HCT116 (cell line): ENCODE measurements around the gene FOXN1. TPM values are rescaled to one million over a fixed set of nuclear protein-coding genes. Genes with fewer than 3 reads are reported as not detected.
A peak's percentile ranks its signal among the peaks of the same experiment; 100 is the strongest.
"Not testable (repeated sequence)": the region's sequence is repeated elsewhere in the genome, so short reads cannot be mapped to it uniquely, and the experiment has no call there.

Experiments
- ATAC-seq: fragments of 200-7000 bp; cut with Tn5 transposase; 2 replicates; pipeline ENCODE4 v1.9.1; 2020; ENCODE audit warnings: mild to moderate bottlenecking, moderate library complexity
- BruUV-seq: library from RNA; stranded (reverse); fragments of 400-500 nt; replicated peaks from 2 replicates; lab custom pipeline; 2021; lab: Mats Ljungman, UMichigan
- CTCF ChIA-PET: fragments of 300-600 bp; sonication (Branson Sonifier 250); formaldehyde crosslinking; loops from one replicate; lab custom pipeline; 2021; ENCODE audit warnings: antibody characterized with exemption; lab: Charles Lee
- POLR2A ChIA-PET: fragments of 300-600, 350-600 bp; sonication (Branson Sonifier 250); formaldehyde crosslinking; loops from one replicate; lab custom pipeline; 2021; ENCODE audit warnings: antibody characterized with exemption; lab: Charles Lee
- RAD21 ChIA-PET, 2 experiments: fragments of 300-600 bp; sonication (Branson Sonifier 250); formaldehyde crosslinking; loops; one replicate each; lab custom pipeline; 2023; ENCODE audit warnings: low total read pairs in 2 of 2; ENCODE audit not compliant: uncharacterized antibody in 2 of 2, unreplicated experiment in 2 of 2, low non-redundant PET in 1 of 2; lab: Charles Lee
- DNase-seq: peaks from one replicate; pipeline ENCODE4 v3.0.0-alpha.2; 2010; ENCODE audit warnings: low read depth, low spot score
- H2AFZ ChIP-seq: fragments of 200-600 bp; shearing (Covaris generic), sonication (generic); 2 replicates; pipeline ENCODE4 v1.6.1; 2017; ENCODE audit warnings: low read depth, mixed run types, mixed read lengths, antibody characterized with exemption, low read length; ENCODE audit not compliant: poor library complexity, severe bottlenecking
- H3K27ac ChIP-seq: 2 replicates; pipeline ENCODE4 v1.5.1; 2012; ENCODE audit warnings: low read depth, low read length
- H3K27me3 ChIP-seq: fragments of 200-600 bp; sonication (generic); 2 replicates; pipeline ENCODE4 v1.6.1; 2016; ENCODE audit warnings: mixed run types, low read length, mixed read lengths; ENCODE audit not compliant: insufficient read depth
- H3K36me3 ChIP-seq, 2 experiments: fragments of 200-500 bp in 1 of 2; fragments of 200-600 bp in 1 of 2; sonication (Bioruptor generic) in 1 of 2; sonication (generic) in 1 of 2; 2 replicates each; pipeline versions ENCODE4 v1.5.1 to v1.6.1; 2014 to 2016; ENCODE audit warnings: low read length in 2 of 2, inconsistent platforms in 1 of 2, mixed read lengths in 1 of 2, mixed run types in 1 of 2; ENCODE audit not compliant: insufficient read depth in 2 of 2, control insufficient read depth in 1 of 2
- H3K4me1 ChIP-seq, 2 experiments: fragments of 200-600 bp in 1 of 2; sonication (generic) in 1 of 2; 2 replicates each; pipeline versions ENCODE4 v1.5.1 to v1.6.1; 2012 to 2017; ENCODE audit warnings: low read length in 2 of 2, inconsistent platforms in 1 of 2, mild to moderate bottlenecking in 1 of 2, mixed read lengths in 1 of 2, mixed run types in 1 of 2, moderate library complexity in 1 of 2; ENCODE audit not compliant: insufficient read depth in 2 of 2, control insufficient read depth in 1 of 2
- H3K4me2 ChIP-seq: fragments of 200-600 bp; sonication (generic); 2 replicates; pipeline ENCODE4 v1.6.1; 2017; ENCODE audit warnings: mixed run types, low read length, mixed read lengths
- H3K4me3 ChIP-seq, 2 experiments: fragments of 200-600 bp in 1 of 2; sonication (generic) in 1 of 2; replicated peaks in 1 of 2; 2 replicates each; pipeline ENCODE4 v1.5.1; 2011 to 2016; ENCODE audit warnings: low read length in 2 of 2, control low read depth in 1 of 2, low read depth in 1 of 2, mild to moderate bottlenecking in 1 of 2, mixed read lengths in 1 of 2, mixed run types in 1 of 2
- H3K79me2 ChIP-seq: fragments of 200-600 bp; sonication (generic); 2 replicates; pipeline ENCODE4 v1.6.1; 2017; ENCODE audit warnings: mild to moderate bottlenecking, mixed run types, low read length, moderate library complexity, mixed read lengths; ENCODE audit not compliant: insufficient read depth
- H3K9ac ChIP-seq: fragments of 200-600 bp; sonication (generic); 2 replicates; pipeline ENCODE4 v1.6.1; 2016; ENCODE audit warnings: low read length, mixed read lengths
- H3K9me2 ChIP-seq: fragments of 200-600 bp; sonication (generic), shearing (Covaris generic); 2 replicates; pipeline ENCODE4 v1.6.1; 2017; ENCODE audit warnings: mixed run types, mild to moderate bottlenecking, moderate library complexity; ENCODE audit not compliant: insufficient read depth
- H3K9me3 ChIP-seq, 2 experiments: fragments of 200-500 bp in 1 of 2; fragments of 200-600 bp in 1 of 2; sonication (Bioruptor generic) in 1 of 2; sonication (generic) in 1 of 2; 2 replicates each; pipeline ENCODE4 v1.6.1; 2014 to 2017; ENCODE audit warnings: low read length in 2 of 2, mixed read lengths in 2 of 2, inconsistent platforms in 1 of 2, low read depth in 1 of 2, mild to moderate bottlenecking in 1 of 2, mixed run types in 1 of 2, moderate library complexity in 1 of 2; ENCODE audit not compliant: control insufficient read depth in 1 of 2, insufficient read depth in 1 of 2
- H4K20me1 ChIP-seq: fragments of 200-600 bp; sonication (generic), shearing (Covaris generic); 2 replicates; pipeline ENCODE4 v1.6.1; 2017; ENCODE audit warnings: mixed run types, mild to moderate bottlenecking, moderate library complexity; ENCODE audit not compliant: insufficient read depth
- ATF3 ChIP-seq: IDR thresholded peaks from 2 replicates; pipeline ENCODE4 v1.6.1; 2012
- POLR2A ChIP-seq: IDR thresholded peaks from 2 replicates; pipeline ENCODE4 v1.7.0; 2011; ENCODE audit warnings: borderline replicate concordance; ENCODE audit not compliant: insufficient read depth, insufficient read length; ENCODE audit errors: extremely low read depth
- RAD21 ChIP-seq: IDR thresholded peaks from 2 replicates; pipeline ENCODE4 v1.6.1; 2012; ENCODE audit warnings: low read depth, mild to moderate bottlenecking
- ZFX ChIP-seq: fragments of 450-650 bp; IDR thresholded peaks from 2 replicates; pipeline ENCODE4 v1.6.1; 2017
- intact Hi-C: fragments of 100-400 bp; cut with micrococcal nuclease; formaldehyde crosslinking; loops from 2 replicates; pipeline ENCODE4 v1.10.0; 2022
- total RNA-seq: library from RNA; stranded (reverse); gene quantifications from one replicate; pipeline ENCODE4 v1.2.1, GENCODE V29; 2021; ENCODE audit not compliant: unreplicated experiment
- TF ChIP-seq, protein P1 (sequence below), 3 experiments: fragments of 200-600 bp in 1 of 3; sonication (generic) in 1 of 3; IDR thresholded peaks in 2 of 3; conservative IDR thresholded peaks in 1 of 3; 2 replicates each; pipeline ENCODE4 v1.5.1; 2012 to 2017; ENCODE audit warnings: low read depth in 2 of 3, low read length in 2 of 3, antibody characterized with exemption in 1 of 3, borderline replicate concordance in 1 of 3, control low read depth in 1 of 3, mild to moderate bottlenecking in 1 of 3, mixed read lengths in 1 of 3, mixed run types in 1 of 3, moderate library complexity in 1 of 3; ENCODE audit not compliant: insufficient read depth in 1 of 3

Gene FOXN1
- total RNA-seq, 1 experiment from 2014 or later = not detected

GRCh38 chr17:28574526-28574925 is 68.4 kb downstream of the FOXN1 start:
- DNase-seq (no peak), ATAC-seq (no peak)
- POLR2A ChIA-PET = no interaction called here
- BruUV-seq = no TSS peak
- no peak overlapping the region for H3K9ac ChIP-seq
- H3K9me3 ChIP-seq = no peaks in the 10 kb centered on the region
- no peak overlapping the region for H3K4me3 ChIP-seq
- H3K9me2 ChIP-seq = no peaks in the 10 kb centered on the region
- peaks cover 16% of the 10 kb centered on the region for H3K79me2 ChIP-seq
- H3K4me1 ChIP-seq = peaks cover 6 to 28% of the 10 kb centered on the region in 2 experiments; a peak in 3 of 4 replicates
- H3K4me2 ChIP-seq = no peak overlapping the region
- CTCF ChIA-PET = no interaction called here
- H3K36me3 ChIP-seq = peaks cover 9 to 12% of the 10 kb centered on the region in 2 experiments; a peak in 3 of 4 replicates
- H2AFZ ChIP-seq = no peak overlapping the region
- H3K27me3 ChIP-seq = no peaks in the 10 kb centered on the region
- RAD21 ChIA-PET = no interaction called here
- H4K20me1 ChIP-seq = no peaks in the 10 kb centered on the region
- no peak for TF ChIP-seq ZFX
- TF ChIP-seq, protein P1, sequence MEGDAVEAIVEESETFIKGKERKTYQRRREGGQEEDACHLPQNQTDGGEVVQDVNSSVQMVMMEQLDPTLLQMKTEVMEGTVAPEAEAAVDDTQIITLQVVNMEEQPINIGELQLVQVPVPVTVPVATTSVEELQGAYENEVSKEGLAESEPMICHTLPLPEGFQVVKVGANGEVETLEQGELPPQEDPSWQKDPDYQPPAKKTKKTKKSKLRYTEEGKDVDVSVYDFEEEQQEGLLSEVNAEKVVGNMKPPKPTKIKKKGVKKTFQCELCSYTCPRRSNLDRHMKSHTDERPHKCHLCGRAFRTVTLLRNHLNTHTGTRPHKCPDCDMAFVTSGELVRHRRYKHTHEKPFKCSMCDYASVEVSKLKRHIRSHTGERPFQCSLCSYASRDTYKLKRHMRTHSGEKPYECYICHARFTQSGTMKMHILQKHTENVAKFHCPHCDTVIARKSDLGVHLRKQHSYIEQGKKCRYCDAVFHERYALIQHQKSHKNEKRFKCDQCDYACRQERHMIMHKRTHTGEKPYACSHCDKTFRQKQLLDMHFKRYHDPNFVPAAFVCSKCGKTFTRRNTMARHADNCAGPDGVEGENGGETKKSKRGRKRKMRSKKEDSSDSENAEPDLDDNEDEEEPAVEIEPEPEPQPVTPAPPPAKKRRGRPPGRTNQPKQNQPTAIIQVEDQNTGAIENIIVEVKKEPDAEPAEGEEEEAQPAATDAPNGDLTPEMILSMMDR (IDR thresholded peaks at IDR 0.05 in 2 of 3, conservative IDR thresholded peaks at IDR 0.05 in 1 of 3; ENCODE audit: borderline replicate concordance in 1 of 3, insufficient read depth in 1 of 3, low read depth in 2 of 3, low read length in 2 of 3) = peak in 1 of 3 experiments; percentile 36; a peak in 2 of 6 replicates
- no peak for TF ChIP-seq POLR2A
- no peak for TF ChIP-seq ATF3
- TF ChIP-seq, all 23 proteins: peak for 1
- H3K27ac ChIP-seq = no peak overlapping the region
- intact Hi-C loops = no loop called here

DNA sequence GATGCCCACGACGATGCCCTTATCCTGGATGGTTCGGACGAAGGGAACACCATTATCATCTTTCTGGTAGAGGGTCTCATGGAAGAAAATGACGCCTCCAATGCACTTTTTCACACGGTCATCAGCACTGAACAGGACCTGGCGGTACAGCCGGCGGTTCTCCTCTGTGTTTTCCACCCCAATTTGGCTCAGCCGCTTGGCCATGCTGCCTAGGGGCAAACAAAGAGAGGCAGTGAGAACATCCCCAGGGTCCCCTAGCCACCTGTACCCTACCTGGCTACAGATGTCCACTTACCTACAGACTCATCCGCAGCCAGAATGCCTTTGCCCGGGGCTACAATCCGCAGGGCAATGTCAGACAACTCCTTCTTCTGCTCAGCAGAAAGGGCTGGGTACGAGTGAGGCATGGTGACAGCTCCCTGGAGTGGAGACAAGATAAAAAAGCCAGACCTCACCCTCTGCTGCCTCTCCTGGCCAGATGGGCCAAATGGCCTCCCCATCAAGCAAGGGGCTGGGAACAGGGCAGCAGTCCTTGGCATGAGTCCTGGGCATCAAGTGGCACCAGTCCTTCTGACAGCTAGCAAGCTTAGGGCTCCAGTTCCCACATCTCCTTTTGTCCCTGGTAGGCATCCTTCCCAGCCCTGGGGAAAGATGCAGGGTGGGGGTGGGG is 69.1 kb downstream of the FOXN1 start:
- Histone ChIP-seq H3K9me2 (no peaks in the 10 kb centered on the region), H3K79me2 (peaks cover 9% of the 10 kb centered on the region; the same call in 1 of the 2 replicates), H4K20me1 (no peaks in the 10 kb centered on the region), H3K4me1 (peaks cover 6 to 23% of the 10 kb centered on the region in 2 experiments; a peak in 3 of 4 replicates)
- RAD21 ChIA-PET = no interaction called here
- TF ChIP-seq, protein P1 (IDR thresholded peaks at IDR 0.05 in 2 of 3, conservative IDR thresholded peaks at IDR 0.05 in 1 of 3; ENCODE audit: borderline replicate concordance in 1 of 3, insufficient read depth in 1 of 3, low read depth in 2 of 3, low read length in 2 of 3) = 0 out of 6 replicates have a peak, but pooled peaks of 1 of the 3 experiments have one; percentile 10
- TF ChIP-seq RAD21 = no peak
- TF ChIP-seq, all 23 proteins: peak for 1
- Histone ChIP-seq H3K4me3 (no peak overlapping the region), H3K36me3 (peaks cover 15 to 18% of the 10 kb centered on the region in 2 experiments; a peak in 3 of 4 replicates), H3K9ac (no peak overlapping the region), H3K9me3 (no peaks in the 10 kb centered on the region), H3K27me3 (no peaks in the 10 kb centered on the region), H3K27ac (no peak overlapping the region), H2AFZ (no peak overlapping the region), H3K4me2 (peak overlapping the region; percentile 50; the same call in 1 of the 2 replicates)
- CTCF ChIA-PET = no interaction called here
- BruUV-seq = no TSS peak
- POLR2A ChIA-PET = no interaction called here
- no peak for ATAC-seq
- DNase-seq = no peak
- intact Hi-C loops = no loop called here

DNA sequence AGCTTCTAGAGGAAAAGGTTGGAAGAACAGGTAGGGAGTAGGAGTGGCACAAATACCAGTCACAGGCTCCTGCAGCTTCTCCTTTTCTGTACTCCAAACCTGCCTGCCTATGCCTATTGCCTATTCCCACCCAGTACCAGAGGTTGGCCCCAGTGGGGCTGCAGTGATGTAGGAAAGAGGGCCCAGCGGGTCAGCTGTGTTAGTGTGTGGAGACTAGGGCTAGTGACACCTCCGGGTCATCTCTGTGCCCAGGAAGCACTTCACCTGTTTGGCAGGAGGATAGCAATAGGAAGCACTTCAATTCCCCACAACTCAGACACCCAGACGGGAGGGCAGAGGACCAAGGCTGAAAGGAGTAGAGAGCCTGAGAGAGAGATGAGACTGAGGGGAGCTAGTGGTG is 69.9 kb downstream of the FOXN1 start:
- H3K9me2 ChIP-seq, DNase-seq, RAD21 ChIA-PET, POLR2A ChIA-PET, BruUV-seq, ATAC-seq, CTCF ChIA-PET, H3K9ac ChIP-seq, H3K9me3 ChIP-seq, H4K20me1 ChIP-seq, H3K27me3 ChIP-seq, H3K79me2 ChIP-seq, intact Hi-C loops, H3K27ac ChIP-seq, H2AFZ ChIP-seq: not testable (repeated sequence)
- Histone ChIP-seq H3K4me1 (peaks cover 6 to 19% of the 10 kb centered on the region in 2 experiments; a peak in 3 of 4 replicates), H3K4me2 (peak overlapping the region; percentile 50; the same call in 1 of the 2 replicates), H3K36me3 (peaks cover 16 to 24% of the 10 kb centered on the region in 2 experiments; a peak in 3 of 4 replicates), H3K4me3 (peak overlapping the region; percentile 30 to 34; a peak in 3 of 4 replicates)
